WTC11 (cell line): ENCODE measurements around the gene URM1. TPM values are rescaled to one million over a fixed set of nuclear protein-coding genes. Genes with fewer than 3 reads are reported as not detected.

Source experiments
- ATAC-seq: fragments of 200-7000 bp; cut with Tn5 transposase; 2 replicates; pipeline ENCODE4 v1.10.0; 2021; ENCODE audit warnings: mild to moderate bottlenecking, moderate library complexity
- CTCF ChIA-PET: fragments of 300-600 bp; sonication (Branson Sonifier 250); formaldehyde crosslinking; loops from one replicate; lab custom pipeline; 2021; ENCODE audit warnings: antibody characterized with exemption; lab: Charles Lee
- POLR2A ChIA-PET: fragments of 350-600 bp; sonication (Branson Sonifier 250); formaldehyde crosslinking; loops from one replicate; lab custom pipeline; 2021; ENCODE audit warnings: antibody characterized with exemption; lab: Charles Lee
- DNase-seq: peaks from one replicate; pipeline ENCODE4 v3.0.0; 2021; ENCODE audit warnings: low spot score
- H3K27ac Mint-ChIP-seq: 2 replicates; pipeline ENCODE4 v1.8.0; 2021; ENCODE audit warnings: mixed read lengths
- H3K27me3 Mint-ChIP-seq: 2 replicates; pipeline ENCODE4 v1.8.0; 2021; ENCODE audit warnings: low read depth, mild to moderate bottlenecking, moderate library complexity, mixed read lengths
- H3K36me3 Mint-ChIP-seq: 2 replicates; pipeline ENCODE4 v1.8.0; 2021; ENCODE audit warnings: mixed read lengths
- H3K4me1 Mint-ChIP-seq: 2 replicates; pipeline ENCODE4 v1.8.0; 2022; ENCODE audit warnings: mixed read lengths
- H3K4me3 Mint-ChIP-seq: 2 replicates; pipeline ENCODE4 v1.8.0; 2021; ENCODE audit warnings: mild to moderate bottlenecking, moderate library complexity, mixed read lengths
- H3K9me3 Mint-ChIP-seq: 2 replicates; pipeline ENCODE4 v1.8.0; 2021; ENCODE audit warnings: mixed read lengths
- CREB1 ChIP-seq: sonication (generic); formaldehyde crosslinking; IDR thresholded peaks from 2 replicates; pipeline ENCODE4 v1.8.0; 2023; ENCODE audit warnings: mild to moderate bottlenecking, missing genetic modification reagents
- CREM ChIP-seq: sonication (generic); formaldehyde crosslinking; IDR thresholded peaks from 2 replicates; pipeline ENCODE4 v1.8.1; 2022; ENCODE audit warnings: mild to moderate bottlenecking, missing genetic modification reagents, moderate library complexity
- ETV6 ChIP-seq: sonication (generic); formaldehyde crosslinking; IDR thresholded peaks from 2 replicates; pipeline ENCODE4 v1.8.1; 2022; ENCODE audit warnings: mild to moderate bottlenecking, missing genetic modification reagents
- MXD4 ChIP-seq: fragments of 250-450 bp; sonication (Bioruptor Pico); IDR thresholded peaks from 2 replicates; pipeline ENCODE4 v1.8.0; 2021; ENCODE audit warnings: mild to moderate bottlenecking, moderate library complexity, borderline replicate concordance
- RORB ChIP-seq: fragments of 250-450 bp; sonication (Bioruptor Pico); IDR thresholded peaks from 2 replicates; pipeline ENCODE4 v1.9.0; 2021; ENCODE audit warnings: mild to moderate bottlenecking
- TCF7 ChIP-seq: sonication (generic); formaldehyde crosslinking; IDR thresholded peaks from 2 replicates; pipeline ENCODE4 v1.8.0; 2022; ENCODE audit warnings: mild to moderate bottlenecking, low read depth, missing genetic modification reagents, moderate library complexity
- ZBTB21 ChIP-seq: sonication (generic); formaldehyde crosslinking; IDR thresholded peaks from 2 replicates; pipeline ENCODE4 v1.8.1; 2023; ENCODE audit warnings: mild to moderate bottlenecking, missing genetic modification reagents, borderline replicate concordance
- microRNA-seq: library from miRNA; unstranded; fragments of <30 nt; microRNA quantifications from one replicate; pipeline ENCODE4 v1.2.0, GENCODE V29; 2022; ENCODE audit warnings: borderline number of aligned reads
- total RNA-seq: library from RNA; stranded (reverse); gene quantifications from 3 replicates; pipeline ENCODE4 v1.2.3, GENCODE V29; 2021
- TF ChIP-seq, protein P1 (sequence below): fragments of 250-450 bp; sonication (Bioruptor Pico); IDR thresholded peaks from 2 replicates; pipeline ENCODE4 v2.1.2; 2022; ENCODE audit warnings: mild to moderate bottlenecking, moderate library complexity
- TF ChIP-seq, protein P2 (sequence below): fragments of 250-450 bp; sonication (Bioruptor Pico); conservative IDR thresholded peaks from 2 replicates; pipeline ENCODE4 v1.9.0; 2021; ENCODE audit warnings: mild to moderate bottlenecking
- TF ChIP-seq, protein P3 (sequence below): fragments of 250-450 bp; sonication (Bioruptor Pico); IDR thresholded peaks from 2 replicates; pipeline ENCODE4 v1.9.0; 2021; ENCODE audit warnings: mild to moderate bottlenecking
- TF ChIP-seq, protein P4 (sequence below): sonication (generic); formaldehyde crosslinking; IDR thresholded peaks from 2 replicates; pipeline ENCODE4 v1.8.0; 2022; ENCODE audit warnings: mild to moderate bottlenecking, missing genetic modification reagents
- TF ChIP-seq, protein P5 (sequence below): sonication (generic); formaldehyde crosslinking; IDR thresholded peaks from 2 replicates; pipeline ENCODE4 v1.8.0; 2022; ENCODE audit warnings: missing genetic modification reagents

URM1 gene
- total RNA-seq, 1 experiment from 2014 or later = 67.9 TPM

DNA sequence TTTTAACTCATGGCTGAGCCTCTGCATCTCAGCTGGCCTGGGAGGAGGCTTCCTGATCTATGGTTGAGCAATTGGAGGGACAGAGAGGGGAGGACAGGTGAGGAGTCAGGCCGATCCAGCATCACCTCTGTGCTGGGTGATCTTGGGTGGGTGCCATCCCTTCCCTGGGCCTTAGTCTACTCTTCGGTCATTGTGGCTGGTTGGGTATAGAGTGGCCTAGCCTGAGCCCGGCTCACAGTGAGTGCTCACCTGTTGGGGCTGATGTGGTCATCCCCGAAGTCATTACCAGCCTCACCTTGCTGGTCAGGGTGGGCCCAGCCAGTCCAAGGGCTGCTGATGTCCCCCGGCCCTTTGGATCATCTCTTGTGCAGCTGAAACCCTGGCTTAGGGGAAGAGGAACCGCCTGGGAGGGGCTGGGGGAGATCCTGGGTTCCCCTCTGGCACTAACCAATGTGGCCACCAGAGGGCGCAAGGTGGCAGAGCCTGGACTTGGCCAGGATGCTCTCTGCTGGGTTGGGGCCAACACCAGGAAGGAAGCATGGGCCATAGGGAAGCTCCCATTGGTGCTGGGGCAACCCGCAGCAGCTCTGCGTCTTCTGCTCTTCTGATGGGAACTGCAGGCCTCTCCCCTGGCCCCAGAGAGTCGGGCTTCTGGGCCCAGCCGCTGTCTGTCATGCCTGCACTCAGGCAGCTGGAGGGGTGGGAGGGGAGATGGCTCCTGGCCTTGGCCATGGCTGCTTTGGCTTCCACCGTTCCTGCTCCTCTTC lies 67.4 kb downstream of the URM1 start (continued):
- TF ChIP-seq TCF7 (CRISPR knock-in tag) (no peak), CREM (0 out of 2 replicates have a peak, but pooled peaks have one; percentile 44), ETV6 (CRISPR knock-in tag) (peak; percentile 61; the same call in 1 of the 2 replicates)

DNA sequence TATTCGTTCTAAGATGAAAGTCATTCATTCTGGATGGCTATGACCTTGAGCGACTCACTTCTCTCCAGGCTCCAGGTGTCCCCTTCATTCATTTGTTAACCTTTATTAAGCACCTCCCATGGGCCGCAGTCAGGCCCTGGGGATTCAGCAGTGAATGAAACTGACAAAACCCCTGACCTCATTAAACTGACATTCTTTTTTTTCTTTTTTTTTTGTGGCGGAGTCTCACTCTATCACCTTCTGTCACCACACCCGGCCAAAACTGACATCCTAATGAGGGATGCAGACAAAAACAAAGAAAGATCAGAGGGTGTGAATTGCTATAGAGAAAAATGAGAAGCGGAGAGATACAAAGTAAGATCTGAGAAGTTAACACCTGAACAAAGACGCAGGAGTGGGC lies 68.1 kb downstream of the URM1 start:
- ATAC-seq = no peak
- H3K36me3 Mint-ChIP-seq = no peaks in the 10 kb centered on the region
- peaks cover 9% of the 10 kb centered on the region for H3K4me1 Mint-ChIP-seq
- no peaks in the 10 kb centered on the region for H3K9me3 Mint-ChIP-seq
- H3K4me3 Mint-ChIP-seq = no peak overlapping the region
- DNase-seq = no peak
- ChIA-PET CTCF (interaction anchor here (0.5 to 2.7 kb wide), 73 partner anchors 8 to 608 kb away, joined by 3 to 58 read pairs (median 5); partner anchors contain the start of genes BBLN, CERCAM, ENDOG and GLE1), POLR2A (interaction anchor here (1.0 kb wide), 1 partner anchor 113 kb away, joined by 5 read pairs; the partner anchor contains the start of gene SPTAN1)
- peaks cover 10% of the 10 kb centered on the region; the same call in 1 of the 2 replicates for H3K27me3 Mint-ChIP-seq
- TF ChIP-seq CREB1 (CRISPR knock-in tag) (no peak), ZBTB21 (CRISPR knock-in tag) (no peak), RORB (CRISPR knock-in tag) (no peak), ETV6 (CRISPR knock-in tag) (no peak), MXD4 (no peak)
- TF ChIP-seq, protein P1, sequence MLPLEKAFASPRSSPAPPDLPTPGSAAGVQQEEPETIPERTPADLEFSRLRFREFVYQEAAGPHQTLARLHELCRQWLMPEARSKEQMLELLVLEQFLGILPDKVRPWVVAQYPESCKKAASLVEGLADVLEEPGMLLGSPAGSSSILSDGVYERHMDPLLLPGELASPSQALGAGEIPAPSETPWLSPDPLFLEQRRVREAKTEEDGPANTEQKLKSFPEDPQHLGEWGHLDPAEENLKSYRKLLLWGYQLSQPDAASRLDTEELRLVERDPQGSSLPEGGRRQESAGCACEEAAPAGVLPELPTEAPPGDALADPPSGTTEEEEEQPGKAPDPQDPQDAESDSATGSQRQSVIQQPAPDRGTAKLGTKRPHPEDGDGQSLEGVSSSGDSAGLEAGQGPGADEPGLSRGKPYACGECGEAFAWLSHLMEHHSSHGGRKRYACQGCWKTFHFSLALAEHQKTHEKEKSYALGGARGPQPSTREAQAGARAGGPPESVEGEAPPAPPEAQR (CRISPR knock-in tag) = no peak
- TF ChIP-seq, protein P2, sequence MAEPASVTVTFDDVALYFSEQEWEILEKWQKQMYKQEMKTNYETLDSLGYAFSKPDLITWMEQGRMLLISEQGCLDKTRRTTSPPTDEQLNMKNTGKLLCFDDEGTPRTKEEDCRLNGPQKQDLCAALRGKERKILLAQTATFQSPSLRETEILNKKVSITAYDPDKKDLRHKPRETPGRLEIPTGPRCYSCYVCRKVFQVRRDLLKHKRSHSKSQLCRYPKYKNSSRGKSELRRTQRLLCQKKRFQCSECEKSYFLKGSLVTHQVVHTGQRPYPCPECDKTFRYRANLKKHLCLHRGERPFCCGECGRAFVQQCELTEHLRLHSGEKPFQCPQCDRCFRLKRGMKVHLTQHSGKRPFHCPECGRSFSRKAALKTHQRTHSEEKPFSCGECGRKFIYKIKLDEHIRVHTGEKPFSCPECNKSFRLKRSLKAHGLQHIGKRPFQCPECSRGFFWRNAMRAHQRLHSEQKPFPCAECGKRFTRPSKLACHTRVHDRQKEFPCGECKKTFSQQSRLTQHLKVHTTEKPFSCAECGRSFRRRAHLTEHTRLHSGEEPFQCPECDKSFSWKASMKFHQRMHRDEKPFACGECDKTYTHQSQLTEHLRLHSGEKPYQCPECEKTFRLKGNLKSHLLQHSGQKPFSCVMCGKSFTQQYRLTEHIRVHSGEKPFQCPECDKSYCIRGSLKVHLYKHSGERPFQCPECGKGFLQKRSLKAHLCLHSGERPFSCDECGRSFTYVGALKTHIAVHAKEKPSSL (CRISPR knock-in tag) = no peak
- TF ChIP-seq, protein P3, sequence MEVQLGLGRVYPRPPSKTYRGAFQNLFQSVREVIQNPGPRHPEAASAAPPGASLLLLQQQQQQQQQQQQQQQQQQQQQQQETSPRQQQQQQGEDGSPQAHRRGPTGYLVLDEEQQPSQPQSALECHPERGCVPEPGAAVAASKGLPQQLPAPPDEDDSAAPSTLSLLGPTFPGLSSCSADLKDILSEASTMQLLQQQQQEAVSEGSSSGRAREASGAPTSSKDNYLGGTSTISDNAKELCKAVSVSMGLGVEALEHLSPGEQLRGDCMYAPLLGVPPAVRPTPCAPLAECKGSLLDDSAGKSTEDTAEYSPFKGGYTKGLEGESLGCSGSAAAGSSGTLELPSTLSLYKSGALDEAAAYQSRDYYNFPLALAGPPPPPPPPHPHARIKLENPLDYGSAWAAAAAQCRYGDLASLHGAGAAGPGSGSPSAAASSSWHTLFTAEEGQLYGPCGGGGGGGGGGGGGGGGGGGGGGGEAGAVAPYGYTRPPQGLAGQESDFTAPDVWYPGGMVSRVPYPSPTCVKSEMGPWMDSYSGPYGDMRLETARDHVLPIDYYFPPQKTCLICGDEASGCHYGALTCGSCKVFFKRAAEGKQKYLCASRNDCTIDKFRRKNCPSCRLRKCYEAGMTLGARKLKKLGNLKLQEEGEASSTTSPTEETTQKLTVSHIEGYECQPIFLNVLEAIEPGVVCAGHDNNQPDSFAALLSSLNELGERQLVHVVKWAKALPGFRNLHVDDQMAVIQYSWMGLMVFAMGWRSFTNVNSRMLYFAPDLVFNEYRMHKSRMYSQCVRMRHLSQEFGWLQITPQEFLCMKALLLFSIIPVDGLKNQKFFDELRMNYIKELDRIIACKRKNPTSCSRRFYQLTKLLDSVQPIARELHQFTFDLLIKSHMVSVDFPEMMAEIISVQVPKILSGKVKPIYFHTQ (CRISPR knock-in tag) = no peak
- TF ChIP-seq, protein P4, sequence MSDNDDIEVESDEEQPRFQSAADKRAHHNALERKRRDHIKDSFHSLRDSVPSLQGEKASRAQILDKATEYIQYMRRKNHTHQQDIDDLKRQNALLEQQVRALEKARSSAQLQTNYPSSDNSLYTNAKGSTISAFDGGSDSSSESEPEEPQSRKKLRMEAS (CRISPR knock-in tag) = no peak
- TF ChIP-seq, protein P5, sequence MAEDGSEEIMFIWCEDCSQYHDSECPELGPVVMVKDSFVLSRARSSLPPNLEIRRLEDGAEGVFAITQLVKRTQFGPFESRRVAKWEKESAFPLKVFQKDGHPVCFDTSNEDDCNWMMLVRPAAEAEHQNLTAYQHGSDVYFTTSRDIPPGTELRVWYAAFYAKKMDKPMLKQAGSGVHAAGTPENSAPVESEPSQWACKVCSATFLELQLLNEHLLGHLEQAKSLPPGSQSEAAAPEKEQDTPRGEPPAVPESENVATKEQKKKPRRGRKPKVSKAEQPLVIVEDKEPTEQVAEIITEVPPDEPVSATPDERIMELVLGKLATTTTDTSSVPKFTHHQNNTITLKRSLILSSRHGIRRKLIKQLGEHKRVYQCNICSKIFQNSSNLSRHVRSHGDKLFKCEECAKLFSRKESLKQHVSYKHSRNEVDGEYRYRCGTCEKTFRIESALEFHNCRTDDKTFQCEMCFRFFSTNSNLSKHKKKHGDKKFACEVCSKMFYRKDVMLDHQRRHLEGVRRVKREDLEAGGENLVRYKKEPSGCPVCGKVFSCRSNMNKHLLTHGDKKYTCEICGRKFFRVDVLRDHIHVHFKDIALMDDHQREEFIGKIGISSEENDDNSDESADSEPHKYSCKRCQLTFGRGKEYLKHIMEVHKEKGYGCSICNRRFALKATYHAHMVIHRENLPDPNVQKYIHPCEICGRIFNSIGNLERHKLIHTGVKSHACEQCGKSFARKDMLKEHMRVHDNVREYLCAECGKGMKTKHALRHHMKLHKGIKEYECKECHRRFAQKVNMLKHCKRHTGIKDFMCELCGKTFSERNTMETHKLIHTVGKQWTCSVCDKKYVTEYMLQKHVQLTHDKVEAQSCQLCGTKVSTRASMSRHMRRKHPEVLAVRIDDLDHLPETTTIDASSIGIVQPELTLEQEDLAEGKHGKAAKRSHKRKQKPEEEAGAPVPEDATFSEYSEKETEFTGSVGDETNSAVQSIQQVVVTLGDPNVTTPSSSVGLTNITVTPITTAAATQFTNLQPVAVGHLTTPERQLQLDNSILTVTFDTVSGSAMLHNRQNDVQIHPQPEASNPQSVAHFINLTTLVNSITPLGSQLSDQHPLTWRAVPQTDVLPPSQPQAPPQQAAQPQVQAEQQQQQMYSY (CRISPR knock-in tag) = no peak
- no peak overlapping the region for H3K27ac Mint-ChIP-seq

Small RNA genes lying within 50 kb of the gene (microRNA-seq; reads per million reads assigned to microRNA genes)
- gene MIR219B = not detected

Other genes with a start within 250 kb of the URM1 start
- 96.2 to 118 TPM (median 98.4 TPM) in 3 replicates for gene PTGES2, start 243.6 kb upstream of the URM1 start, total RNA-seq
- 1.0 to 3.0 TPM (median 1.3 TPM) in 3 replicates for gene LCN2, start 221.9 kb upstream of the URM1 start, total RNA-seq
- 77.1 to 86.9 TPM (median 86.6 TPM) in 3 replicates for gene BBLN, start 211.1 kb upstream of the URM1 start, total RNA-seq
- 86.1 to 90.6 TPM (median 90.2 TPM) in 3 replicates for gene CIZ1, start 179.8 kb upstream of the URM1 start, total RNA-seq
- 79.0 to 105 TPM (median 92.4 TPM) in 3 replicates for gene DNM1, start 168.0 kb upstream of the URM1 start, total RNA-seq
- 54.7 to 66.3 TPM (median 58.8 TPM) in 3 replicates for gene GOLGA2, start 95.4 kb upstream of the URM1 start, total RNA-seq
- 26.2 to 32.0 TPM (median 31.7 TPM) in 3 replicates for gene SWI5, start 95.1 kb upstream of the URM1 start, total RNA-seq
- gene TRUB2, start 48.9 kb upstream of the URM1 start, total RNA-seq = 33.1 to 35.0 TPM (median 33.2 TPM) in 3 replicates
- 31.3 to 45.3 TPM (median 33.6 TPM) in 3 replicates for gene COQ4, start 48.5 kb upstream of the URM1 start, total RNA-seq
- 20.8 to 23.8 TPM (median 21.2 TPM) in 3 replicates for gene SLC27A4, start 30.8 kb upstream of the URM1 start, total RNA-seq
- 13.7 to 15.9 TPM (median 15.2 TPM) in 3 replicates for gene CERCAM, start 49.5 kb downstream of the URM1 start, total RNA-seq
- gene ODF2, start 84.6 kb downstream of the URM1 start, total RNA-seq = 29.3 to 31.9 TPM (median 29.9 TPM) in 3 replicates
- 19.0 to 19.7 TPM (median 19.3 TPM) in 3 replicates for gene GLE1, start 133.3 kb downstream of the URM1 start, total RNA-seq
- gene SPTAN1, start 181.2 kb downstream of the URM1 start, total RNA-seq = 213 to 255 TPM (median 224 TPM) in 3 replicates